ENCODE results near the gene AKNAD1. TPM values are rescaled to one million over a fixed set of nuclear protein-coding genes. Genes with fewer than 3 reads are reported as not detected.

Gene AKNAD1
- total RNA-seq, 1 experiment from 2014 or later: 0.21 TPM

DNA sequence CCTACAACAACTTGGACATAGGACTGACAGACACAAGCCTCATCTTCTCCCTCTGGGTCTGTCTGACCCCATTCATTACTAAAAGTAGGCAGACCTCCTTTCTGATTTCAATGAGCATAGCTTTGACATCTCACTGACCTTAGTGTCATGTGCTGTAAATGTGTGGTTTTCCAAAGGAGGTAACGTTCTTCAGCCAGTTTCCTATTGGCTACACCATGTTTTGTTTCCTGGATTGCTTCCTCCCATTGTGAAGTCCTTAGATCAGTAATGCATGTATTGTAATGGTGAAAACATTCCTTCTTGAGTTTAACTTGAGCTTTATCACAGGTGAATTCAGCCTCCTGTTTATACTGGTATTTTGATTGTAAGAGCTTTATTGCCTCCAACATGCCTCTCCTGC, 89.8 kb downstream of the AKNAD1 start:
- Histone ChIP-seq H3K36me3 (peaks cover 45% of the 10 kb centered on the region), H3K9me3 (replicated peaks) (no peaks in the 10 kb centered on the region), H3K4me1 (replicated peaks) (no peaks in the 10 kb centered on the region), H3K27ac (no peak overlapping the region), H3K27me3 (replicated peaks) (no peaks in the 10 kb centered on the region), H3K4me3 (no peak overlapping the region)
- no peak for DNase-seq (ENCODE audit: low read depth in 1 of 2, low spot score in 2 of 2)

Other genes starting within 250 kb of the AKNAD1 start
- 0.58 TPM in 1 of 2 replicates, not detected in the other for gene HENMT1, start 196.0 kb downstream of the AKNAD1 start, total RNA-seq (2014; rRNA removed; shearing (Covaris generic))
- 9.1 and 22.1 TPM in 2 replicates for gene PRPF38B, start 164.8 kb downstream of the AKNAD1 start, total RNA-seq (2014; rRNA removed; shearing (Covaris generic))
- not detected in 2 replicates for gene FNDC7, start 144.2 kb downstream of the AKNAD1 start, total RNA-seq (2014; rRNA removed; shearing (Covaris generic))
- 48.5 and 56.8 TPM in 2 replicates for gene STXBP3, start 110.4 kb downstream of the AKNAD1 start, total RNA-seq (2014; rRNA removed; shearing (Covaris generic))
- 51.8 and 71.9 TPM in 2 replicates for gene GPSM2, start 19.9 kb upstream of the AKNAD1 start, total RNA-seq (2014; rRNA removed; shearing (Covaris generic))
- 66.4 and 77.9 TPM in 2 replicates for gene CLCC1, start 106.4 kb upstream of the AKNAD1 start, total RNA-seq (2014; rRNA removed; shearing (Covaris generic))
- 20.0 and 20.9 TPM in 2 replicates for gene WDR47, start 185.0 kb upstream of the AKNAD1 start, total RNA-seq (2014; rRNA removed; shearing (Covaris generic))
- gene TAF13, start 218.9 kb upstream of the AKNAD1 start, total RNA-seq (2014; rRNA removed; shearing (Covaris generic)): 96.5 and 137 TPM in 2 replicates
- 18.7 and 36.3 TPM in 2 replicates for gene TMEM167B, start 233.7 kb upstream of the AKNAD1 start, total RNA-seq (2014; rRNA removed; shearing (Covaris generic))